Gastrocnemius medialis (tissue), 4 donors: ENCODE data around the gene PTTG1IP. TPM values are rescaled to one million over a fixed set of nuclear protein-coding genes. Genes with fewer than 3 reads are reported as not detected.

Experiments used
- ATAC-seq, 2 donors: fragments of 150-250 bp; one replicate each; pipeline ENCODE4 v1.9.1; 2016
- DNase-seq, 2 donors: peaks; one replicate each; pipeline ENCODE4 v3.0.0-alpha.2; 2019
- H3K27ac ChIP-seq, 4 donors: fragments of 200-600 bp; sonication (generic); 1 replicate in 1 of 4; 2 replicates in 3 of 4; pipeline ENCODE4 v1.5.1; 2016 to 2018; ENCODE audit warnings: mild to moderate bottlenecking in 2 of 4, moderate library complexity in 1 of 4
- H3K27me3 ChIP-seq, 3 donors: fragments of 200-600 bp; sonication (generic) in 2 of 3; 1 replicate in 1 of 3; 2 replicates in 2 of 3; pipeline versions ENCODE4 v1.5.1 to v1.6.0; 2016 to 2019; ENCODE audit warnings: mild to moderate bottlenecking in 1 of 3, moderate library complexity in 1 of 3
- H3K36me3 ChIP-seq, 2 donors: fragments of 200-600 bp; sonication (generic) in 1 of 2; one replicate each; pipeline ENCODE4 v1.5.1; 2017 to 2018
- H3K4me1 ChIP-seq, 2 donors: fragments of 200-600 bp; sonication (generic) in 1 of 2; one replicate each; pipeline ENCODE4 v1.5.1; 2016 to 2017; ENCODE audit warnings: mild to moderate bottlenecking in 2 of 2
- H3K4me3 ChIP-seq, 4 donors: fragments of 200-600 bp; sonication (generic) in 3 of 4; 1 replicate in 1 of 4; 2 replicates in 3 of 4; pipeline ENCODE4 v1.5.1; 2016 to 2019; ENCODE audit warnings: mild to moderate bottlenecking in 2 of 4
- H3K9me3 ChIP-seq, 3 donors: fragments of 200-600 bp; sonication (generic) in 2 of 3; 1 replicate in 1 of 3; 2 replicates in 2 of 3; pipeline ENCODE4 v1.5.1; 2016 to 2019
- CTCF ChIP-seq, 5 experiments: fragments of 450-650 bp in 3 of 5; fragments of 200-600 bp in 2 of 5; sonication (generic) in 2 of 5; IDR thresholded peaks in 4 of 5; conservative IDR thresholded peaks in 1 of 5; 1 replicate in 4 of 5; 2 replicates in 1 of 5; pipeline ENCODE4 v1.5.1; 2016 to 2019; ENCODE audit warnings: antibody characterized with exemption in 5 of 5, mild to moderate bottlenecking in 3 of 5, moderate library complexity in 3 of 5
- POLR2A ChIP-seq, 2 donors: fragments of 450-650 bp; IDR thresholded peaks; one replicate each; pipeline ENCODE4 v1.6.1; 2017; ENCODE audit warnings: antibody characterized with exemption in 2 of 2, mild to moderate bottlenecking in 2 of 2, moderate library complexity in 2 of 2
- in situ Hi-C, 4 donors: fragments of 200-750 bp; cut with MboI; loops; one replicate each; pipeline versions ENCODE4 v1.15.0 to v1.8.0; 2017; ENCODE audit warnings: low sequenced_read_pairs in 4 of 4
- intact Hi-C: fragments of 100-400 bp; cut with DNase I; formaldehyde crosslinking; loops from one replicate; pipeline ENCODE4 v1.15.1; 2023; ENCODE audit warnings: low total_unique reads
- total RNA-seq, 4 donors: library from RNA; depleted of rRNA; stranded (reverse); fragments of >200 nt; gene quantifications; one replicate each; pipeline versions ENCODE4 v1.1.0 to v1.2.3, GENCODE V29; 2016

The PTTG1IP gene
- total RNA-seq, 4 donors from 2014 or later, result 116 to 217 (median 127) TPM

- Histone ChIP-seq H3K9me3 (no peaks in the 10 kb centered on the region), H3K4me3 (no peak overlapping the region), H3K4me1 (peaks cover 8 to 11% of the 10 kb centered on the region in 2 donors), H3K36me3 (no peaks in the 10 kb centered on the region), H3K27me3 (peaks cover 0 to 2% (median 0%) of the 10 kb centered on the region in 3 donors), H3K27ac (no peak overlapping the region)
- TF ChIP-seq POLR2A (IDR thresholded peaks at IDR 0.05), result no peak
- TF ChIP-seq CTCF (IDR thresholded peaks at IDR 0.05 in 4 of 5, conservative IDR thresholded peaks at IDR 0.05 in 1 of 5), result peak in 1 of 5 experiments; percentile 24
- intact Hi-C loops (no loop called here), in situ Hi-C loops (no loop called here)
- peak in 1 of 2 donors; percentile 57 for DNase-seq
- ATAC-seq, result peak; percentile 16 to 79
These were observed 38.1 kb upstream of the PTTG1IP start for GRCh38 chr21:44911384-44912157.

- DNase-seq (no peak), ATAC-seq (no peak)
- Histone ChIP-seq H3K9me3 (no peaks in the 10 kb centered on the region), H3K4me3 (no peak overlapping the region), H3K4me1 (peaks cover 8 to 11% of the 10 kb centered on the region in 2 donors), H3K36me3 (no peaks in the 10 kb centered on the region), H3K27ac (no peak overlapping the region), H3K27me3 (peaks cover 0 to 2% (median 0%) of the 10 kb centered on the region in 3 donors)
- intact Hi-C loops (no loop called here), in situ Hi-C loops (no loop called here)
- TF ChIP-seq CTCF (IDR thresholded peaks at IDR 0.05 in 4 of 5, conservative IDR thresholded peaks at IDR 0.05 in 1 of 5) (no peak), POLR2A (IDR thresholded peaks at IDR 0.05) (no peak)
These were observed 37.5 kb upstream of the PTTG1IP start for GRCh38 chr21:44911068-44911383.

- H3K36me3 ChIP-seq, result no peaks in the 10 kb centered on the region
- TF ChIP-seq CTCF (IDR thresholded peaks at IDR 0.05 in 4 of 5, conservative IDR thresholded peaks at IDR 0.05 in 1 of 5), result no peak
- TF ChIP-seq POLR2A (IDR thresholded peaks at IDR 0.05), result no peak
- H3K27ac ChIP-seq, result no peak overlapping the region
- in situ Hi-C loops, result no loop called here
- ATAC-seq, result no peak
- no peak overlapping the region for H3K4me3 ChIP-seq
- peaks cover 8 to 11% of the 10 kb centered on the region in 2 donors for H3K4me1 ChIP-seq
- DNase-seq, result no peak
- H3K27me3 ChIP-seq, result peaks cover 0 to 2% (median 0%) of the 10 kb centered on the region in 3 donors
- intact Hi-C loops, result no loop called here
- H3K9me3 ChIP-seq, result no peaks in the 10 kb centered on the region
These were observed 37.0 kb upstream of the PTTG1IP start for GRCh38 chr21:44910229-44911067.

GRCh38 chr21:44909719-44910118, 36.2 kb upstream of the PTTG1IP start:
- H3K4me1 ChIP-seq, result peaks cover 8 to 11% of the 10 kb centered on the region in 2 donors
- DNase-seq, result no peak
- TF ChIP-seq POLR2A (IDR thresholded peaks at IDR 0.05) (no peak), CTCF (IDR thresholded peaks at IDR 0.05 in 4 of 5, conservative IDR thresholded peaks at IDR 0.05 in 1 of 5) (no peak)
- intact Hi-C loops, result no loop called here
- no peaks in the 10 kb centered on the region for H3K9me3 ChIP-seq
- H3K27me3 ChIP-seq, result peaks cover 0 to 2% (median 0%) of the 10 kb centered on the region in 3 donors
- H3K36me3 ChIP-seq, result no peaks in the 10 kb centered on the region
- in situ Hi-C loops, result no loop called here
- H3K27ac ChIP-seq, result no peak overlapping the region
- H3K4me3 ChIP-seq, result no peak overlapping the region
- no peak for ATAC-seq
